HUES64 (cell line): ENCODE results near the gene MBNL1.

Source experiments
- H3K27ac ChIP-seq: 2 replicates; pipeline ENCODE4 v1.7.0; 2013; ENCODE audit warnings: low read depth, low read length, inconsistent platforms
- H3K27me3 ChIP-seq: 2 replicates; pipeline ENCODE4 v1.6.1; 2013; ENCODE audit warnings: mild to moderate bottlenecking, low read length; ENCODE audit not compliant: insufficient read depth
- H3K36me3 ChIP-seq: 2 replicates; pipeline ENCODE4 v1.6.1; 2013; ENCODE audit warnings: mild to moderate bottlenecking, low read length; ENCODE audit not compliant: insufficient read depth
- H3K4me1 ChIP-seq: 2 replicates; pipeline ENCODE4 v1.6.1; 2013; ENCODE audit warnings: mild to moderate bottlenecking, low read length, moderate library complexity; ENCODE audit not compliant: insufficient read depth
- H3K4me3 ChIP-seq: 2 replicates; pipeline ENCODE4 v1.5.1; 2013; ENCODE audit warnings: mild to moderate bottlenecking, low read length, moderate library complexity
- H3K9ac ChIP-seq: 2 replicates; pipeline ENCODE4 v1.6.1; 2013; ENCODE audit warnings: mild to moderate bottlenecking, low read depth, low read length
- H3K9me3 ChIP-seq: 2 replicates; pipeline ENCODE4 v1.6.1; 2013; ENCODE audit warnings: low read depth, low read length; ENCODE audit not compliant: insufficient read depth
- WGBS: fragments of 150-250, 120-280 bp; methylation state at CpG from one replicate; pipeline ENCODE4 v1.1.7; 2013; ENCODE audit warnings: missing lambda C conversion rate; 5-methylcytosine and 5-hydroxymethylcytosine counted together

Gene MBNL1

DNA sequence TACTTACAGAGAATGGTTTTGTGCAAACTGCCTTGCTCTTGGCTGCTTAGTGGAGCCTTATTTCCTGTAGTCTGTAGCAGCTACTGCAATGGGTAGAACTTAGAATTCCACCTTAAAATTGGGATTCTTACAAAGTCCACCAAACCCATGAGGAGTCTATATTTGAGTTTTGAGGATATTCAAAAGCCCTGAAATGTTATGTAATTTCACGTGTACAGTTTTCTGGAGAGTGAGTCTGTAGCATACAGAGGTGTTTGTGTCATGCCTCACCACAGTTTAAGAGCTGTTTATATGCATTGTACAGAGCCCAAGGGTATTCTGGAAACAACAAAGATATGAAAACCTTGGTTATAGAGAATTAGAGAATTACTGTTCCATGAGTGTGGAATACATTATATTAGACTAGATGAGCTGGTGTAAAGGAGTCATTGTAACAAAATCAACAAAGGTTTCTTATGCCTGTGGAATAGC is 114.4 kb downstream of the MBNL1 start:
- Histone ChIP-seq H3K27me3 (no peaks in the 10 kb centered on the region), H3K36me3 (no peaks in the 10 kb centered on the region), H3K9me3 (no peaks in the 10 kb centered on the region), H3K27ac (no peak overlapping the region), H3K4me1 (peaks cover 61% of the 10 kb centered on the region), H3K9ac (no peak overlapping the region), H3K4me3 (no peak overlapping the region)
- WGBS: 91% methylated on average over 1 of the region's 1 CpG

DNA sequence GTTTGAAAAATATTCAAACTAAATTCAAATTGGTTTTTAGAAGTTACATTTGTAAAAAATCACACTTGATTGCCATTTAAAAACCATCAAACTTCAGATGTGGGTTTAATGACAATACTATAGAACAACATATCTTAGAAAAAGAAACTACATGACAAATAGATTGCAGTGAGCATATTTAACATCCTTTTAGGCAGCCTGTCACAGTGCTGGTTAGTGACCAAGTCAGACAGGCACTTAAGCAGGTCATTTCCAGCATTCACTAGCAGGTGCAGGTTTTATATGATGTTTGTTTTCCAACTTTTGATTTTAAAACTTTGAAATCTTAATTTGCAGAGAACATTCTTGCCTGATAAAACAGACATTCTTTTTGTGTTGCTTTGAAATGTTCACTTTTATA is 115.7 kb downstream of the MBNL1 start:
- Histone ChIP-seq H3K9me3 (no peaks in the 10 kb centered on the region), H3K9ac (no peak overlapping the region), H3K4me1 (peaks cover 59% of the 10 kb centered on the region), H3K36me3 (no peaks in the 10 kb centered on the region), H3K4me3 (no peak overlapping the region), H3K27ac (no peak overlapping the region), H3K27me3 (no peaks in the 10 kb centered on the region)

DNA sequence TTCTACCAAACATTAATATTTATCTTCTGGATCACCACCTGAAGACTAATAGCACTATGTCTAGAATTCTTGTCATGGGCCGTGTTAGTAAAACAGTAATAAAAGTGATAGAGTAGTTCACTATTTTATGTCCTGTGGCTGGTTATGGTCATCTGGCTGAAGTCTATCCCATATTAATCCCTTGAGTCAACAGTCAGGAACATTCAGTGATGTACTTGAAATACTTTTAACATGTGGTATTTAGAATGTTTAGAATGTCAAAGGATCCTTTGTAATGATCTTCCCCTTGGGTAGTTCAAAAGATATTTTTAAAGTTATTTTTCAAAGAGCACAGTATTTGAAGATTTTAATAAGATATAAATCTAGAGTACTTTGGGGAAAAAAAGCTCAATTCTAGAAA is 117.0 kb downstream of the MBNL1 start:
- H3K27ac ChIP-seq: no peak overlapping the region
- no peak overlapping the region for H3K9ac ChIP-seq
- H3K36me3 ChIP-seq: no peaks in the 10 kb centered on the region
- 80% methylated on average over 1 of the region's 1 CpG for WGBS
- no peaks in the 10 kb centered on the region for H3K9me3 ChIP-seq
- no peaks in the 10 kb centered on the region for H3K27me3 ChIP-seq
- H3K4me1 ChIP-seq: peaks cover 51% of the 10 kb centered on the region
- H3K4me3 ChIP-seq: no peak overlapping the region

DNA sequence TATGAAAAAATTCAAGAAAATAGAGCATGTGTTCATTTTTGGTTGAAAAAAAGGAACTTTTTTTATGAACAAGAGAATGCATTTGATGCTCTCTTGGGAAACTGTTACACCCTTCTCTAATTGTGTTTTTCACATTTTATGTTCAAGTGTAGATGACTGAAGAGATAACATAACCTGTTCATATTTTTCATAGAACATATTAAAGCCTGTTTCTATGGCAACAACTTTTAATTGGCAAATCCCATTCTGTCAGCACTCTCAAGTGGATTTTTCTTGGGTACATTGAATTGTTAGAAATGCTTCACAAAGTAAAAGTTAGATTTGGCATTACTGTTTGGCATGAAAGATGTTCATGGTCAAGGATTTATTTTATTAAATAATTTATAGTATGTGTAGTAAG is 117.5 kb downstream of the MBNL1 start:
- no peak overlapping the region for H3K9ac ChIP-seq
- no peaks in the 10 kb centered on the region for H3K36me3 ChIP-seq
- H3K27me3 ChIP-seq: no peaks in the 10 kb centered on the region
- no peak overlapping the region for H3K27ac ChIP-seq
- H3K4me1 ChIP-seq: peaks cover 50% of the 10 kb centered on the region
- H3K9me3 ChIP-seq: no peaks in the 10 kb centered on the region
- H3K4me3 ChIP-seq: no peak overlapping the region

DNA sequence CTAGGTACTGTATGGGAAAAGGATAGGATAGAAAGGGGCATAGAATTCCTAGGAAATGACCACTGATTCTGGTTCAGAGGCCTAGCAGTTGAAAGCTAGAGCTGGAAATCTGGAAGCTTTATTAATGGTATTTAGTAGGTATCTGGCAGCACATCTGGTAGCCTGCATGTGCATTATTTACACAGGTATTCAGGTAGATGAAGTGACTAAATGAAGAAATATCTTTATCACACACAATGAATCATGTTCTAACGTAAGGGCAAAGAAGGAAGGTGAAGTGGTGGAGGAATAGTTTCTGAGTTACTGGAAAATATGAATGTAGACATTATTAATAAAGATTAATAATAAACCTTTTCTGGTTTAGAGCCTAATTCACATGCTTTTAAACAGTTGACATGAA is 119.9 kb downstream of the MBNL1 start:
- Histone ChIP-seq H3K36me3 (no peaks in the 10 kb centered on the region), H3K4me3 (no peak overlapping the region), H3K4me1 (peaks cover 53% of the 10 kb centered on the region), H3K9ac (no peak overlapping the region), H3K27me3 (no peaks in the 10 kb centered on the region), H3K9me3 (no peaks in the 10 kb centered on the region), H3K27ac (no peak overlapping the region)
- WGBS: no CpG with 5 or more reads among the region's 1 CpG

DNA sequence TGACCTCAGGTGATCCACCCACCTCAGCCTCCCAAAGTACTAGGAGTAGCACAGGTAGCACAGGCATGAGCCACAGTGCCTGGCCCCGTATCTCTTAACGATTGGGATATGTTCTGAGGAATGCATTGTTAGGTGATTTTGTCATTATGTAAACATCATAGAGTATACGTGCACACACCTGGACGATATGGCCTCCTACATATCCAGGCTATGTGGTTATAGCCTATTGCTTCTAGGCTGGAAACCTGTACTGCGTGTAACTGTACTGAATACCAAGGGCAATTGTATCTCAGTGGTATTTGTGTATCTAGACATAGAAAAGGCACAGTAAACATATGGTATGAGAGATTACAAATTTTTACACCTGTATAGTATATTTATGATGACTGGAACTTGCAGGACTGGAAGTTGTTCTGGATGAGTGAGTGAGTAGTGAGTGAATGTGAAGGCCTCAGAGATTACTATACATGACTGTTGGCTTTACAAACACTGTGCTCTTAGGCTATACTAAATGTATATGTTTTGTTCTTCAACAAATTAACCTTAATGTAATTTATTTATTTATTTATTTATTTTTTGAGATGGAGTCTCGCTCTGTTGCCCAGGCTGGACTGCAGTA is 120.7 kb downstream of the MBNL1 start:
- Histone ChIP-seq H3K4me3 (no peak overlapping the region), H3K27me3 (no peaks in the 10 kb centered on the region), H3K9me3 (no peaks in the 10 kb centered on the region), H3K9ac (no peak overlapping the region), H3K36me3 (no peaks in the 10 kb centered on the region), H3K27ac (no peak overlapping the region), H3K4me1 (peaks cover 52% of the 10 kb centered on the region)
- WGBS: 98% methylated on average over 6 of the region's 6 CpGs

DNA sequence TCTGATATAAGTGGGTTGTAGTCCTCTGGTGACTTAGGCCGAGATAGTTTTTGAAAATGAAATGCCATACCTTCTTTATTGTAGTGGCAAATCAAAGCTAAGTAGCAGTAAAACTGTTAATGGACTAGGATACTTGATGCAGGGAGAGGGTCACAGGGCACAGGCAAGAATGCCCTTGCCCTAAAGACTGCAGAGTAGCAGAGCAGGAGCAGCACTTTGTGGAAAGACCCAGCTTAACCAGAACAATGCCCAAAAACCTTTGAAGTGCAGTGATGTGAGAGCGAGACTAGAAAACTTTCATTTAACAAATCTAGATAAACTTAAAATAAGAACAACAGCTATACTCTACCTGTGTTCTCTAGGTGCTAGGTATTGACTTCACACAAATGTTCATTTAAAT is 121.9 kb downstream of the MBNL1 start:
- peaks cover 40% of the 10 kb centered on the region for H3K4me1 ChIP-seq
- 83% methylated on average over 2 of the region's 2 CpGs for WGBS
- no peaks in the 10 kb centered on the region for H3K36me3 ChIP-seq

DNA sequence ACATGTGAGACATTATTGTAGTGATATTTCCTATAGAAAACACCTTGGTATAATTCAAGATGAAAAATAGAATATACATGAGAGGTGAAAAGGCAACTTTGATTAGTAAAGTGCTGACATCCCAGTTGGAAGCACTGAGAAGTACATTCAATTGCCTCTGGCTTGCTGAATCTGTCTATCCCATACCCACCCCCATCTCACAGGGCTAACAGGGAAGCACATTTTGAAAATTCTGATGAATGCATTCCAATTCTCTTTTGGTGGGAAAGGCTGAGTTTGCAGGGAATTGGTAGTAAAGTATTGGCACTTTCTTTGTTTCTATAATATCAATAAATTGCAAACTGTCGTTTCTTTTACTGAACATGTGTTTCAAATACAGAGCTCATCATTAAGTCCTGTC is 122.9 kb downstream of the MBNL1 start:
- H3K27me3 ChIP-seq: no peaks in the 10 kb centered on the region
- no peak overlapping the region for H3K9ac ChIP-seq
- H3K9me3 ChIP-seq: no peaks in the 10 kb centered on the region
- peaks cover 30% of the 10 kb centered on the region for H3K4me1 ChIP-seq
- no peak overlapping the region for H3K4me3 ChIP-seq
- H3K36me3 ChIP-seq: no peaks in the 10 kb centered on the region
- WGBS: no CpG with 5 or more reads among the region's 1 CpG
- H3K27ac ChIP-seq: no peak overlapping the region

More for the DNA sequence above, 121.9 kb downstream of the MBNL1 start:
- Histone ChIP-seq H3K4me3 (no peak overlapping the region), H3K27me3 (no peaks in the 10 kb centered on the region), H3K9ac (no peak overlapping the region), H3K9me3 (no peaks in the 10 kb centered on the region), H3K27ac (no peak overlapping the region)

DNA sequence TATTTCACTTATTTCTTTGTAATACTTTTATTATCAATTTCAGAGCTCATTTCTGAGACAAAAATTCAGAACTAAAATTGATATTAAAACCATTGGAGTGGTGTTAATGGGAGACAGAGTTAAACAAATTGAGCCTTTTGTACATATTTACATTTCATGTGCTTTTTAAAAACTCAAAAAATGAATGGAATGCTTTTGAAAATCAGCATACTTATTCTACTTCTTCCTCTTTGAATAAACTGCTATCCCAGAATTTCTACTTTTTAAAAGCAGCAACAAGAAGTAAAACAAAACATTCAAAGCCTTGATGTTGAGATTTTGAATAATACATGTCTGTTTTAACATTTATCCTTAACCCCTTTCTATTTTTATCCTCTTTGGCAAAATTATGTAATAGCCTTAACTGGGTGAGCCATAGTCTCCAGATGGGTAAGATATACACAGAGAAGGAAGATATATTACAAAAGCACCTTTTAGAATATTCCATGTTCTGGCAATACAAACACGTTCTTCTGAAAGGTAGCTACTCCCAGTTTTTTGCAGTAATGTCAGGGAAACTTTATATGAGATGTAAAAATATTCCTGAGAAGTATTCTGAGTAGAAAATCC is 123.6 kb downstream of the MBNL1 start:
- H3K4me1 ChIP-seq: peaks cover 28% of the 10 kb centered on the region
- no peaks in the 10 kb centered on the region for H3K9me3 ChIP-seq
- no peak overlapping the region for H3K27ac ChIP-seq
- H3K36me3 ChIP-seq: no peaks in the 10 kb centered on the region
- no peak overlapping the region for H3K9ac ChIP-seq
- 93% methylated on average over 1 of the region's 1 CpG for WGBS
- H3K27me3 ChIP-seq: no peaks in the 10 kb centered on the region
- H3K4me3 ChIP-seq: no peak overlapping the region

DNA sequence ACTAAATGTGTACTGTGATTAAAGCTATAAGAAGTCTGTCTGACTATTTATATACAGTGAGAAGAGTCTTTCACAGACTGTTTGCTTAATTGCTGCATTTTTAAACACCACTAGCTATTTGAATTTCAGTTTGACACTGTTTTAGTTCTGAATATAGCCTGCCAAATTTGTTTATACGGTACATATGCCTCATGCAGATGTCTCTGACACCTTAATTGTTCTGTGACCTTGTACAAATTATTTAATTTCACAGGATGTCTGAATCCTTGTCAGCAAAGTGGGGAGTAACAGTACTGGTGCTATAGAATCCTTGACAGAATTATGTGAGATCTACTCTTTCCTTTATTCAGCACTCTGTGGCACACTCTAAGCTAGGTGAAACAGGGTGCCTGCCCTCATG is 125.5 kb downstream of the MBNL1 start:
- Histone ChIP-seq H3K27ac (no peak overlapping the region), H3K4me1 (peaks cover 37% of the 10 kb centered on the region)
- WGBS: 100% methylated on average over 1 of the region's 1 CpG

DNA sequence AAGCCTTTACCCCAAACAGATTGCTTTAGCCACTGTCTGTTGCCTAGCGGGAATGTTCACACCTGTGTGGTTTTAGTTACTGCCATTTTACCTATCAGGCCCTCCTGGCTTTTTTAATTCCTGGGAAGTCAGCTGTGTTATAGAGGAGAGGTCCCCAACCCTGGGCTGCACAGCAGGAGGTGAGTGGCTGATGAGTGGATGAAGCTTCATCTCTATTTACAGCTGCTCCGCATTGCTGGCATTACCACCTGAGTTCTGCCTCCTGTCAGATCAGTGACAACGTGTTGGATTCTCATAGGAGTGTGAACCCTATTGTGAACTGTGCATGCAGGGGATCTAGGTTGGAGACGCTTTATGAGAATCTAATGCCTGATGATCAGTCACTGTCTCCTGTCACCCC is 127.0 kb downstream of the MBNL1 start:
- H3K27ac ChIP-seq: no peak overlapping the region
- no peak overlapping the region for H3K9ac ChIP-seq
- H3K36me3 ChIP-seq: no peaks in the 10 kb centered on the region
- H3K27me3 ChIP-seq: no peaks in the 10 kb centered on the region
- WGBS: 89% methylated on average over 4 of the region's 4 CpGs
- H3K4me3 ChIP-seq: no peak overlapping the region
- peaks cover 36% of the 10 kb centered on the region for H3K4me1 ChIP-seq
- no peaks in the 10 kb centered on the region for H3K9me3 ChIP-seq

More for the DNA sequence above, 125.5 kb downstream of the MBNL1 start:
- Histone ChIP-seq H3K9ac (no peak overlapping the region), H3K4me3 (no peak overlapping the region), H3K27me3 (no peaks in the 10 kb centered on the region), H3K36me3 (no peaks in the 10 kb centered on the region), H3K9me3 (no peaks in the 10 kb centered on the region)

DNA sequence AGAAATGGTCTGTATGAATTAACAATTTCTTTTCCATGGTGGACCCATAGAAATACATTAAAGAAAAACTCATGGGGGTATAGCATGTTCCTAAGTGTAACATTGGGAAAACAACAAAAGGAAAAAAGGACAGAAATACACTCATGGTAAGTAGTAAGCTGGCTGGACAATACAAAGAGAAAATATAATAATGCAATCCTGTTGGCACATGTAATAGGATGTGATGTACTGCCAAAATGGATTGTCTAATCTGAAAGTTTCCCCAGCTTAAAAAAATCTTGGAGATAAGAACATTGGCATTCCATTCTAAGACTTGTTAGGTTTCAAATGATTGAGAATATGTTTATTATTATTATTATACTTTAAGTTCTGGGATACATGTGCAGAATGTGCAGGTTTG is 128.1 kb downstream of the MBNL1 start:
- Histone ChIP-seq H3K27me3 (no peaks in the 10 kb centered on the region), H3K36me3 (no peaks in the 10 kb centered on the region), H3K4me1 (peaks cover 27% of the 10 kb centered on the region)

More for the DNA sequence above, 128.1 kb downstream of the MBNL1 start:
- Histone ChIP-seq H3K4me3 (no peak overlapping the region), H3K9ac (no peak overlapping the region), H3K27ac (no peak overlapping the region), H3K9me3 (no peaks in the 10 kb centered on the region)
